HCT116 (cell line): Measurements from ENCODE around the gene HOXA2. TPM values are rescaled to one million over a fixed set of nuclear protein-coding genes. Genes with fewer than 3 reads are reported as not detected.

ENCODE experiments used
- ATAC-seq: fragments of 200-7000 bp; cut with Tn5 transposase; 2 replicates; pipeline ENCODE4 v1.9.1; 2020; ENCODE audit warnings: mild to moderate bottlenecking, moderate library complexity
- BruUV-seq: library from RNA; stranded (reverse); fragments of 400-500 nt; replicated peaks from 2 replicates; lab custom pipeline; 2021; lab: Mats Ljungman, UMichigan
- CTCF ChIA-PET: fragments of 300-600 bp; sonication (Branson Sonifier 250); formaldehyde crosslinking; loops from one replicate; lab custom pipeline; 2021; ENCODE audit warnings: antibody characterized with exemption; lab: Charles Lee
- POLR2A ChIA-PET: fragments of 300-600, 350-600 bp; sonication (Branson Sonifier 250); formaldehyde crosslinking; loops from one replicate; lab custom pipeline; 2021; ENCODE audit warnings: antibody characterized with exemption; lab: Charles Lee
- RAD21 ChIA-PET, 2 experiments: fragments of 300-600 bp; sonication (Branson Sonifier 250); formaldehyde crosslinking; loops; one replicate each; lab custom pipeline; 2023; ENCODE audit warnings: low total read pairs in 2 of 2; ENCODE audit not compliant: uncharacterized antibody in 2 of 2, unreplicated experiment in 2 of 2, low non-redundant PET in 1 of 2; lab: Charles Lee
- DNase-seq: peaks from one replicate; pipeline ENCODE4 v3.0.0-alpha.2; 2010; ENCODE audit warnings: low read depth, low spot score
- H2AFZ ChIP-seq: fragments of 200-600 bp; shearing (Covaris generic), sonication (generic); 2 replicates; pipeline ENCODE4 v1.6.1; 2017; ENCODE audit warnings: low read depth, mixed run types, mixed read lengths, antibody characterized with exemption, low read length; ENCODE audit not compliant: poor library complexity, severe bottlenecking
- H3K27ac ChIP-seq: 2 replicates; pipeline ENCODE4 v1.5.1; 2012; ENCODE audit warnings: low read depth, low read length
- H3K27me3 ChIP-seq: fragments of 200-600 bp; sonication (generic); 2 replicates; pipeline ENCODE4 v1.6.1; 2016; ENCODE audit warnings: mixed run types, low read length, mixed read lengths; ENCODE audit not compliant: insufficient read depth
- H3K36me3 ChIP-seq, 2 experiments: fragments of 200-500 bp in 1 of 2; fragments of 200-600 bp in 1 of 2; sonication (Bioruptor generic) in 1 of 2; sonication (generic) in 1 of 2; 2 replicates each; pipeline versions ENCODE4 v1.5.1 to v1.6.1; 2014 to 2016; ENCODE audit warnings: low read length in 2 of 2, inconsistent platforms in 1 of 2, mixed read lengths in 1 of 2, mixed run types in 1 of 2; ENCODE audit not compliant: insufficient read depth in 2 of 2, control insufficient read depth in 1 of 2
- H3K4me1 ChIP-seq, 2 experiments: fragments of 200-600 bp in 1 of 2; sonication (generic) in 1 of 2; 2 replicates each; pipeline versions ENCODE4 v1.5.1 to v1.6.1; 2012 to 2017; ENCODE audit warnings: low read length in 2 of 2, inconsistent platforms in 1 of 2, mild to moderate bottlenecking in 1 of 2, mixed read lengths in 1 of 2, mixed run types in 1 of 2, moderate library complexity in 1 of 2; ENCODE audit not compliant: insufficient read depth in 2 of 2, control insufficient read depth in 1 of 2
- H3K4me2 ChIP-seq: fragments of 200-600 bp; sonication (generic); 2 replicates; pipeline ENCODE4 v1.6.1; 2017; ENCODE audit warnings: mixed run types, low read length, mixed read lengths
- H3K4me3 ChIP-seq, 2 experiments: fragments of 200-600 bp in 1 of 2; sonication (generic) in 1 of 2; replicated peaks in 1 of 2; 2 replicates each; pipeline ENCODE4 v1.5.1; 2011 to 2016; ENCODE audit warnings: low read length in 2 of 2, control low read depth in 1 of 2, low read depth in 1 of 2, mild to moderate bottlenecking in 1 of 2, mixed read lengths in 1 of 2, mixed run types in 1 of 2
- H3K79me2 ChIP-seq: fragments of 200-600 bp; sonication (generic); 2 replicates; pipeline ENCODE4 v1.6.1; 2017; ENCODE audit warnings: mild to moderate bottlenecking, mixed run types, low read length, moderate library complexity, mixed read lengths; ENCODE audit not compliant: insufficient read depth
- H3K9ac ChIP-seq: fragments of 200-600 bp; sonication (generic); 2 replicates; pipeline ENCODE4 v1.6.1; 2016; ENCODE audit warnings: low read length, mixed read lengths
- H3K9me2 ChIP-seq: fragments of 200-600 bp; sonication (generic), shearing (Covaris generic); 2 replicates; pipeline ENCODE4 v1.6.1; 2017; ENCODE audit warnings: mixed run types, mild to moderate bottlenecking, moderate library complexity; ENCODE audit not compliant: insufficient read depth
- H3K9me3 ChIP-seq, 2 experiments: fragments of 200-500 bp in 1 of 2; fragments of 200-600 bp in 1 of 2; sonication (Bioruptor generic) in 1 of 2; sonication (generic) in 1 of 2; 2 replicates each; pipeline ENCODE4 v1.6.1; 2014 to 2017; ENCODE audit warnings: low read length in 2 of 2, mixed read lengths in 2 of 2, inconsistent platforms in 1 of 2, low read depth in 1 of 2, mild to moderate bottlenecking in 1 of 2, mixed run types in 1 of 2, moderate library complexity in 1 of 2; ENCODE audit not compliant: control insufficient read depth in 1 of 2, insufficient read depth in 1 of 2
- H4K20me1 ChIP-seq: fragments of 200-600 bp; sonication (generic), shearing (Covaris generic); 2 replicates; pipeline ENCODE4 v1.6.1; 2017; ENCODE audit warnings: mixed run types, mild to moderate bottlenecking, moderate library complexity; ENCODE audit not compliant: insufficient read depth
- ATF3 ChIP-seq: IDR thresholded peaks from 2 replicates; pipeline ENCODE4 v1.6.1; 2012
- CBX3 ChIP-seq: IDR thresholded peaks from 2 replicates; pipeline ENCODE4 v1.6.1; 2012; ENCODE audit warnings: low read depth
- CEBPB ChIP-seq: IDR thresholded peaks from 2 replicates; pipeline ENCODE4 v1.6.1; 2012; ENCODE audit warnings: low read depth
- ELF1 ChIP-seq: IDR thresholded peaks from 2 replicates; pipeline ENCODE4 v1.6.1; 2012; ENCODE audit warnings: low read depth, borderline replicate concordance
- EZH2 ChIP-seq: fragments of 200-600 bp; sonication (generic); IDR thresholded peaks from 2 replicates; pipeline ENCODE4 v1.6.1; 2017; ENCODE audit warnings: antibody characterized with exemption, mixed run types
- JUND ChIP-seq: IDR thresholded peaks from 2 replicates; pipeline ENCODE4 v1.6.1; 2012
- POLR2A ChIP-seq: IDR thresholded peaks from 2 replicates; pipeline ENCODE4 v1.7.0; 2011; ENCODE audit warnings: borderline replicate concordance; ENCODE audit not compliant: insufficient read depth, insufficient read length; ENCODE audit errors: extremely low read depth
- POLR2AphosphoS5 ChIP-seq: IDR thresholded peaks from 2 replicates; pipeline ENCODE4 v1.6.1; 2011; ENCODE audit warnings: mild to moderate bottlenecking, low read depth, low read length, moderate library complexity
- SIN3A ChIP-seq: IDR thresholded peaks from 2 replicates; pipeline ENCODE4 v1.6.1; 2012; ENCODE audit warnings: low read depth
- SP1 ChIP-seq: IDR thresholded peaks from 2 replicates; pipeline ENCODE4 v1.6.1; 2012; ENCODE audit warnings: low read depth
- YY1 ChIP-seq: IDR thresholded peaks from 2 replicates; pipeline ENCODE4 v1.6.1; 2011; ENCODE audit warnings: low read length, low read depth, moderate library complexity, mild to moderate bottlenecking; ENCODE audit not compliant: insufficient replicate concordance; ENCODE audit errors: extremely low read depth
- ZFX ChIP-seq: fragments of 450-650 bp; IDR thresholded peaks from 2 replicates; pipeline ENCODE4 v1.6.1; 2017
- intact Hi-C: fragments of 100-400 bp; cut with micrococcal nuclease; formaldehyde crosslinking; loops from 2 replicates; pipeline ENCODE4 v1.10.0; 2022
- total RNA-seq: library from RNA; stranded (reverse); gene quantifications from one replicate; pipeline ENCODE4 v1.2.1, GENCODE V29; 2021; ENCODE audit not compliant: unreplicated experiment
- TF ChIP-seq, protein P1 (sequence below), 3 experiments: fragments of 200-600 bp in 1 of 3; sonication (generic) in 1 of 3; IDR thresholded peaks in 2 of 3; conservative IDR thresholded peaks in 1 of 3; 2 replicates each; pipeline ENCODE4 v1.5.1; 2012 to 2017; ENCODE audit warnings: low read depth in 2 of 3, low read length in 2 of 3, antibody characterized with exemption in 1 of 3, borderline replicate concordance in 1 of 3, control low read depth in 1 of 3, mild to moderate bottlenecking in 1 of 3, mixed read lengths in 1 of 3, mixed run types in 1 of 3, moderate library complexity in 1 of 3; ENCODE audit not compliant: insufficient read depth in 1 of 3

Gene HOXA2
- total RNA-seq, 1 experiment from 2014 or later, result 0.57 TPM

DNA sequence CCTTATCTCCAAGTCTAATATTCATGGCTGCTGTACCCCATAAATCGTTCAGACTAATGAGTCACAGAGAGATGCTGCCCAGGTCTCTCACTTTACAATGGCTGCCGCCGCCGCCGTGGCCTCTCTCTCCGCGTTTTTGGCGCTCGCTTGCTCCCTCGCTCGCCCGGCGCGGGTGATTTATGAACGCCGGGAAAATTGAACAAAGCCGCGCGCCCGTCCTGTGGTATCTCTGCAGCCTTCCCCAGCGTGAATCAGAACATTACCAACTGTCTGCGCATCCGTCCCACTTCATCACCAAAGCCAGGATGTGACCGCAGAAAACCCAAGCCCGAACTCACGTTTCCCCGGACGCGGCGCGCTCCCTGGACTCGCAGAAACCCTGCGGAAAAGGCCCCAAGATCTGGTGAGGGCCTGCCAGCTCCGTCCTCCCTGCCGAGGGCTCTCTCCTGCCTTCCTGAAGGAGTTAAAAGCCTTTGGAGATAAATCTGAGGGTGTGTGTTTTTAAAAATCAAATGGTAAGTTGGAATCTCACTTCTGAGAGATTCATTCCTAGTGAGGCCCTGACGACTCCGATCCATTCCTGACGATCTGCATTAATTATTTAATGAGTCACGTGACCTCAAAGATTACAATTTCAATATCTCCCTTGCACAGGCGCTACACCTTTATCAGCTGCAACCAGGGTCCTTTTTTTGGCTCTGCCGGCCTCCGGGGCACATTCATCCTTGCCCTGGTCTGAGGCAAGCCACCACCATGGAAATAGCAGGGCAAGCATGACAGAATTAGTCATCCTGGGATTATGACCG, 21.8 kb upstream of the HOXA2 start (continued):
- TF ChIP-seq ATF3, result no peak
- no peak for TF ChIP-seq POLR2A
- no peak for TF ChIP-seq ELF1
- peak; percentile 54 for TF ChIP-seq SP1

DNA sequence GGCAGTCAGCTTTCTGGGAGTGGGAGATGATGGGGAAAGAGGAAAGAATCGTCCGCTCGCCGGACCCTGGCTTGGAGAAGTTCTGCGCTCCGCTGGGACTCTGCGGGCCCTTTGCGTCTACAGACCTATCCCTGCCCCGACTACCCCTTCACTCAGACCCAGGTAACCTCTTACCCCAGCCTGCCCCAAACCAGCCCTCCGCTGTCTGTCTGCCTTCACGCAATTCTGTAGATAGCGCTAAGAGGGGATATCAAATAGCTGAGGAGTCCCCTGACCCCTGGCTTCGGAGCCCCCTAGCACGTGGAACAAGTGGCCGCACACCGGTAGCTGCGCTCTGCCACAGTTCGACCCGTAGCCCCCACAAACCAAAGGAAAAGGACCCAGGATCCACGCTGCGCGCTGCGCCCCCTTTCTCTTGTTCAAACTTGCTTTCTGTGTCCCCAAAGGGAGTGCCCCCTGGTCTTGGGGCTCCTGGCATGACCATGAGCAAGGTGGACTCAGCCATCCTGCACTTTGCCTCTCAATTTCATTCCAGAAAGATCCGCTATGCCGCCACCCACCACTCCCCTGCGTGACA, 21.1 kb upstream of the HOXA2 start:
- Histone ChIP-seq H4K20me1 (no peaks in the 10 kb centered on the region), H2AFZ (peak overlapping the region; percentile 70), H3K4me1 (peaks cover 33 to 78% of the 10 kb centered on the region in 2 experiments), H3K27me3 (peaks cover 40% of the 10 kb centered on the region), H3K9me3 (no peaks in the 10 kb centered on the region), H3K79me2 (no peaks in the 10 kb centered on the region), H3K27ac (peak overlapping the region; percentile 60; the same call in 1 of the 2 replicates), H3K9me2 (no peaks in the 10 kb centered on the region), H3K9ac (peak overlapping the region; percentile 52), H3K36me3 (no peaks in the 10 kb centered on the region), H3K4me3 (peak overlapping the region; percentile 27 to 37), H3K4me2 (peak overlapping the region; percentile 76)
- ATAC-seq, result no peak
- intact Hi-C loops, result no loop called here
- BruUV-seq, result no TSS peak
- DNase-seq, result no peak
- TF ChIP-seq SIN3A (no peak), EZH2 (no peak)
- ChIA-PET RAD21 (no interaction called here), POLR2A (no interaction called here), CTCF (no interaction called here)

GRCh38 chr7:27123007-27123476, 20.6 kb upstream of the HOXA2 start:
- no peaks in the 10 kb centered on the region for H4K20me1 ChIP-seq
- H3K9ac ChIP-seq, result no peak overlapping the region
- no TSS peak for BruUV-seq
- POLR2A ChIA-PET, result no interaction called here
- no peak for ATAC-seq
- H3K4me2 ChIP-seq, result peak overlapping the region; percentile 76; the same call in 1 of the 2 replicates
- no peak overlapping the region for H3K4me3 ChIP-seq
- no peak for DNase-seq
- intact Hi-C loops, result no loop called here
- CTCF ChIA-PET, result no interaction called here
- H3K36me3 ChIP-seq, result no peaks in the 10 kb centered on the region
- no peak overlapping the region for H3K27ac ChIP-seq
- H3K9me3 ChIP-seq, result no peaks in the 10 kb centered on the region
- no peaks in the 10 kb centered on the region for H3K79me2 ChIP-seq
- H3K9me2 ChIP-seq, result no peaks in the 10 kb centered on the region
- no peak overlapping the region for H2AFZ ChIP-seq
- H3K4me1 ChIP-seq, result peaks cover 33 to 75% of the 10 kb centered on the region in 2 experiments
- RAD21 ChIA-PET, result no interaction called here
- no peak for TF ChIP-seq JUND
- TF ChIP-seq ZFX, result no peak
- no peak for TF ChIP-seq CEBPB
- no peak for TF ChIP-seq POLR2AphosphoS5
- no peak for TF ChIP-seq POLR2A
- no peak for TF ChIP-seq YY1
- TF ChIP-seq, protein P1, sequence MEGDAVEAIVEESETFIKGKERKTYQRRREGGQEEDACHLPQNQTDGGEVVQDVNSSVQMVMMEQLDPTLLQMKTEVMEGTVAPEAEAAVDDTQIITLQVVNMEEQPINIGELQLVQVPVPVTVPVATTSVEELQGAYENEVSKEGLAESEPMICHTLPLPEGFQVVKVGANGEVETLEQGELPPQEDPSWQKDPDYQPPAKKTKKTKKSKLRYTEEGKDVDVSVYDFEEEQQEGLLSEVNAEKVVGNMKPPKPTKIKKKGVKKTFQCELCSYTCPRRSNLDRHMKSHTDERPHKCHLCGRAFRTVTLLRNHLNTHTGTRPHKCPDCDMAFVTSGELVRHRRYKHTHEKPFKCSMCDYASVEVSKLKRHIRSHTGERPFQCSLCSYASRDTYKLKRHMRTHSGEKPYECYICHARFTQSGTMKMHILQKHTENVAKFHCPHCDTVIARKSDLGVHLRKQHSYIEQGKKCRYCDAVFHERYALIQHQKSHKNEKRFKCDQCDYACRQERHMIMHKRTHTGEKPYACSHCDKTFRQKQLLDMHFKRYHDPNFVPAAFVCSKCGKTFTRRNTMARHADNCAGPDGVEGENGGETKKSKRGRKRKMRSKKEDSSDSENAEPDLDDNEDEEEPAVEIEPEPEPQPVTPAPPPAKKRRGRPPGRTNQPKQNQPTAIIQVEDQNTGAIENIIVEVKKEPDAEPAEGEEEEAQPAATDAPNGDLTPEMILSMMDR (IDR thresholded peaks at IDR 0.05 in 2 of 3, conservative IDR thresholded peaks at IDR 0.05 in 1 of 3; ENCODE audit: borderline replicate concordance in 1 of 3, insufficient read depth in 1 of 3, low read depth in 2 of 3, low read length in 2 of 3), result no peak
- TF ChIP-seq CBX3, result no peak
- peaks cover 36% of the 10 kb centered on the region; the same call in 1 of the 2 replicates for H3K27me3 ChIP-seq
